HG02885 (cell line): ENCODE results near the gene CHD1L.
A peak's percentile ranks its signal among the peaks of the same experiment; 100 is the strongest.
"Not testable (repeated sequence)": the region's sequence is repeated elsewhere in the genome, so short reads cannot be mapped to it uniquely, and the experiment has no call there.

Source experiments
- ATAC-seq: cut with Tn5 transposase; IDR thresholded peaks from one replicate; pipeline ENCODE4 v1.9.1; 2021; ENCODE audit warnings: mild to moderate bottlenecking; ENCODE audit not compliant: unreplicated experiment, poor library complexity

The CHD1L gene

GRCh38 chr1:147225193-147225730 is 17.2 kb upstream of the CHD1L start, which contains the start of gene FMO5:
Gene FMO5, minus strand, starts transcription at chr1:147225339. Its CDS starts 310 bp downstream, at chr1:147225029.
- peak; percentile 82 for ATAC-seq

- not testable (repeated sequence) for ATAC-seq
These were observed 11.5 kb upstream of the CHD1L start for GRCh38 chr1:147231032-147231431.

- ATAC-seq, result not testable (repeated sequence)
These were observed 8.6 kb upstream of the CHD1L start for GRCh38 chr1:147233903-147234302.

- ATAC-seq, result no peak
These were observed 6.7 kb upstream of the CHD1L start for GRCh38 chr1:147235822-147236221.

- no peak for ATAC-seq
These were observed 6.0 kb upstream of the CHD1L start for GRCh38 chr1:147236448-147236847.

GRCh38 chr1:147236959-147237791 is 5.3 kb upstream of the CHD1L start:
- no peak for ATAC-seq

GRCh38 chr1:147238053-147238902 is 4.2 kb upstream of the CHD1L start:
- no peak for ATAC-seq

- ATAC-seq, result no peak
These were observed 3.3 kb upstream of the CHD1L start for GRCh38 chr1:147238925-147239820.

GRCh38 chr1:147240131-147240721 is 2.3 kb upstream of the CHD1L start:
- ATAC-seq, result not testable (repeated sequence)

GRCh38 chr1:147241934-147242448 is 493 bp upstream of the CHD1L start:
- ATAC-seq, result no peak

- ATAC-seq, result peak; percentile 25
These were observed 773 bp downstream of the CHD1L start for GRCh38 chr1:147243228-147243685.

- no peak for ATAC-seq
These were observed 1.4 kb downstream of the CHD1L start for GRCh38 chr1:147243841-147244240.

GRCh38 chr1:147245129-147245528 is 2.6 kb downstream of the CHD1L start:
- ATAC-seq, result no peak

- no peak for ATAC-seq
These were observed 3.1 kb downstream of the CHD1L start for GRCh38 chr1:147245586-147246021.

GRCh38 chr1:147246044-147246690 is 3.7 kb downstream of the CHD1L start:
- no peak for ATAC-seq

- ATAC-seq, result no peak
These were observed 4.6 kb downstream of the CHD1L start for GRCh38 chr1:147246910-147247655.

- no peak for ATAC-seq
These were observed 5.3 kb downstream of the CHD1L start for GRCh38 chr1:147247656-147248238.

GRCh38 chr1:147252540-147252939 is 10.1 kb downstream of the CHD1L start:
- no peak for ATAC-seq
